IMR-90 (cell line): Measurements from ENCODE around the gene CGREF1. TPM values are rescaled to one million over a fixed set of nuclear protein-coding genes. Genes with fewer than 3 reads are reported as not detected.

ENCODE experiments used
- ATAC-seq: fragments of 200-7000 bp; cut with Tn5 transposase; 2 replicates; pipeline ENCODE4 v1.9.1; 2020; ENCODE audit warnings: low read depth, mild to moderate bottlenecking, moderate library complexity
- BruUV-seq: library from RNA; stranded (reverse); fragments of 400-500 nt; replicated peaks from 2 replicates; lab custom pipeline; 2021; lab: Mats Ljungman, UMichigan
- CTCF ChIA-PET: fragments of 300-600 bp; formaldehyde crosslinking; extraction: SDS; loops from one replicate; lab custom pipeline; 2021; ENCODE audit warnings: antibody characterized with exemption; lab: Yijun Ruan, JAX
- POLR2A ChIA-PET: fragments of 300-600 bp; sonication (Branson Sonifier 250); formaldehyde crosslinking; loops from one replicate; lab custom pipeline; 2022; ENCODE audit warnings: antibody characterized with exemption; ENCODE audit not compliant: unreplicated experiment; lab: Charles Lee
- DNase-seq: peaks from one replicate; pipeline ENCODE4 v3.0.0; 2013
- H2AFZ ChIP-seq: replicated peaks from 2 replicates; pipeline ENCODE3; 2013; ENCODE audit warnings: low read length, mild to moderate bottlenecking; ENCODE audit not compliant: poor library complexity
- H2AK5ac ChIP-seq: 2 replicates; pipeline ENCODE4 v1.6.1; 2013; ENCODE audit warnings: low read depth, low read length, inconsistent platforms
- H2AK9ac ChIP-seq: replicated peaks from 2 replicates; pipeline ENCODE3; 2013; ENCODE audit warnings: mild to moderate bottlenecking, low read depth, low read length, moderate library complexity; ENCODE audit not compliant: poor library complexity
- H2BK120ac ChIP-seq: 2 replicates; pipeline ENCODE4 v1.6.1; 2013; ENCODE audit warnings: low read depth, low read length, inconsistent platforms
- H2BK15ac ChIP-seq: 3 replicates; pipeline ENCODE4 v1.6.1; 2013; ENCODE audit warnings: low read depth, low read length, inconsistent platforms
- H2BK20ac ChIP-seq: 2 replicates; pipeline ENCODE4 v1.6.1; 2013; ENCODE audit warnings: low read depth, mild to moderate bottlenecking, inconsistent platforms, low read length, moderate library complexity
- H2BK5ac ChIP-seq: 2 replicates; pipeline ENCODE4 v1.6.1; 2013; ENCODE audit warnings: mild to moderate bottlenecking, low read depth, low read length, inconsistent platforms; ENCODE audit not compliant: poor library complexity, severe bottlenecking
- H3K14ac ChIP-seq: replicated peaks from 2 replicates; pipeline ENCODE4 v1.6.1; 2013; ENCODE audit warnings: low read depth, low read length, inconsistent platforms
- H3K18ac ChIP-seq: 2 replicates; pipeline ENCODE4 v1.6.1; 2013; ENCODE audit warnings: low read depth, low read length, control low read depth
- H3K23ac ChIP-seq: 2 replicates; pipeline ENCODE4 v1.6.1; 2013; ENCODE audit warnings: low read depth, low read length, inconsistent platforms
- H3K27ac ChIP-seq: 2 replicates; pipeline ENCODE4 v1.5.1; 2013; ENCODE audit warnings: mild to moderate bottlenecking, control low read depth, low read length; ENCODE audit not compliant: insufficient read depth
- H3K27me3 ChIP-seq: 2 replicates; pipeline ENCODE4 v1.6.1; 2013; ENCODE audit warnings: low read length; ENCODE audit not compliant: control insufficient read depth, insufficient read depth
- H3K36me3 ChIP-seq: 2 replicates; pipeline ENCODE4 v1.6.1; 2013; ENCODE audit warnings: low read length, mixed read lengths; ENCODE audit not compliant: control insufficient read depth, insufficient read depth
- H3K4ac ChIP-seq: 2 replicates; pipeline ENCODE4 v1.6.1; 2013; ENCODE audit warnings: low read depth, low read length, inconsistent platforms
- H3K4me1 ChIP-seq: 2 replicates; pipeline ENCODE4 v1.6.1; 2013; ENCODE audit warnings: low read length, mixed read lengths; ENCODE audit not compliant: control insufficient read depth, insufficient read depth
- H3K4me2 ChIP-seq: 2 replicates; pipeline ENCODE4 v1.6.1; 2013; ENCODE audit warnings: low read depth, mild to moderate bottlenecking, control low read depth, low read length, moderate library complexity
- H3K4me3 ChIP-seq: 2 replicates; pipeline ENCODE4 v1.5.1; 2013; ENCODE audit warnings: low read depth, mild to moderate bottlenecking, control low read depth, low read length, moderate library complexity; ENCODE audit not compliant: insufficient read depth
- H3K56ac ChIP-seq: 2 replicates; pipeline ENCODE4 v1.6.1; 2013; ENCODE audit warnings: low read length, inconsistent platforms; ENCODE audit not compliant: insufficient read depth; ENCODE audit errors: extremely low read depth
- H3K79me1 ChIP-seq, 2 experiments: 2 replicates each; pipeline ENCODE4 v1.6.1; 2013; ENCODE audit warnings: low read length in 2 of 2, inconsistent platforms in 1 of 2, low read depth in 1 of 2
- H3K9ac ChIP-seq: 2 replicates; pipeline ENCODE4 v1.6.1; 2013; ENCODE audit warnings: low read depth, low read length, control low read depth
- H3K9me1 ChIP-seq: 2 replicates; pipeline ENCODE4 v1.6.1; 2013; ENCODE audit warnings: low read length, inconsistent platforms; ENCODE audit not compliant: insufficient read depth
- H3K9me3 ChIP-seq: 2 replicates; pipeline ENCODE4 v1.6.1; 2013; ENCODE audit warnings: low read length; ENCODE audit not compliant: control insufficient read depth, insufficient read depth
- H4K20me1 ChIP-seq: 2 replicates; pipeline ENCODE4 v1.6.1; 2013; ENCODE audit warnings: low read length, inconsistent platforms; ENCODE audit not compliant: insufficient read depth
- H4K5ac ChIP-seq: 2 replicates; pipeline ENCODE4 v1.6.1; 2013; ENCODE audit warnings: mild to moderate bottlenecking, low read depth, low read length, control low read depth
- H4K8ac ChIP-seq, 2 experiments: 2 replicates each; pipeline ENCODE4 v1.6.1; 2013; ENCODE audit warnings: low read depth in 2 of 2, low read length in 2 of 2, control low read depth in 1 of 2, inconsistent platforms in 1 of 2
- H4K91ac ChIP-seq: 2 replicates; pipeline ENCODE4 v1.6.1; 2013; ENCODE audit warnings: low read depth, low read length, inconsistent platforms; ENCODE audit not compliant: insufficient read depth
- BHLHE40 ChIP-seq: fragments of 150-350 bp; IDR thresholded peaks from 2 replicates; pipeline ENCODE4 v1.6.1; 2016; ENCODE audit warnings: mild to moderate bottlenecking, low read depth, low read length
- CEBPB ChIP-seq: IDR thresholded peaks from 2 replicates; pipeline ENCODE4 v1.6.1; 2012; ENCODE audit warnings: low read depth, low read length, improper control_type of control experiment
- CHD1 ChIP-seq: IDR thresholded peaks from 2 replicates; pipeline ENCODE4 v1.6.1; 2012; ENCODE audit warnings: low read depth, low read length, improper control_type of control experiment
- FOS ChIP-seq: fragments of 150-350 bp; IDR thresholded peaks from 2 replicates; pipeline ENCODE4 v1.6.1; 2016; ENCODE audit warnings: low read depth, low read length
- MAFK ChIP-seq: IDR thresholded peaks from 2 replicates; pipeline ENCODE4 v1.6.1; 2012; ENCODE audit warnings: low read depth, low read length, improper control_type of control experiment
- MAZ ChIP-seq: IDR thresholded peaks from 2 replicates; pipeline ENCODE4 v1.6.1; 2012; ENCODE audit warnings: low read depth, mild to moderate bottlenecking, low read length, improper control_type of control experiment, moderate library complexity, borderline replicate concordance
- MXI1 ChIP-seq: IDR thresholded peaks from 2 replicates; pipeline ENCODE4 v1.6.1; 2012; ENCODE audit warnings: low read depth, mild to moderate bottlenecking, low read length, moderate library complexity, borderline replicate concordance
- NFE2L2 ChIP-seq: fragments of 150-350 bp; IDR thresholded peaks from 2 replicates; pipeline ENCODE4 v1.6.1; 2016; ENCODE audit warnings: low read depth, mild to moderate bottlenecking, low read length
- POLR2A ChIP-seq: IDR thresholded peaks from 2 replicates; pipeline ENCODE4 v1.6.1; 2012; ENCODE audit warnings: mild to moderate bottlenecking, low read depth, low read length
- RAD21 ChIP-seq: IDR thresholded peaks from 2 replicates; pipeline ENCODE4 v1.6.1; 2012; ENCODE audit warnings: low read length, improper control_type of control experiment
- RFX5 ChIP-seq: IDR thresholded peaks from 2 replicates; pipeline ENCODE4 v1.8.0; 2012; ENCODE audit warnings: low read depth, mild to moderate bottlenecking, low read length, moderate library complexity
- WGBS, 2 experiments: methylation state at CpG; one replicate each; pipeline versions ENCODE4 v1.1.5 to v1.1.7; 2013; ENCODE audit warnings: missing lambda C conversion rate in 2 of 2; ENCODE audit not compliant: insufficient read length in 1 of 2; ENCODE audit errors: extremely low coverage in 2 of 2; 5-methylcytosine and 5-hydroxymethylcytosine counted together
- dilution Hi-C: fragments of 300-500 bp; cut with HindIII; formaldehyde crosslinking; loops from one replicate; pipeline ENCODE4 v1.14.3; 2018; ENCODE audit warnings: low sequenced_read_pairs; ENCODE audit not compliant: unreplicated experiment
- in situ Hi-C: fragments of 300-500 bp; cut with MboI; formaldehyde crosslinking; loops from 3 replicates; pipeline ENCODE4 v1.14.3; 2019; ENCODE audit warnings: low sequenced_read_pairs, inconsistent platforms, mixed read lengths
- intact Hi-C: fragments of 100-400 bp; cut with micrococcal nuclease; formaldehyde crosslinking; loops from 2 replicates; pipeline ENCODE4 v1.10.0; 2022
- polyA plus RNA-seq, 3 experiments: library from polyadenylated mRNA; depleted of rRNA; stranded (reverse); fragments of >200 nt; gene quantifications; 2 replicates each; pipeline ENCODE4 v1.2.3, GENCODE V29; 2012; ENCODE audit warnings: low replicate concordance in 1 of 3
- total RNA-seq: library from RNA; depleted of rRNA; stranded (reverse); fragments of >200 nt; gene quantifications from 2 replicates; pipeline ENCODE4 v1.2.3, GENCODE V29; 2012
- TF ChIP-seq, protein P1 (sequence below): fragments of 150-350 bp; IDR thresholded peaks from 2 replicates; pipeline ENCODE4 v1.6.1; 2017; ENCODE audit warnings: mild to moderate bottlenecking, antibody characterized with exemption, low read length, low read depth
- TF ChIP-seq, protein P2 (sequence below): fragments of 150-350 bp; IDR thresholded peaks from 2 replicates; pipeline ENCODE4 v1.6.1; 2016; ENCODE audit warnings: low read depth, mild to moderate bottlenecking, low read length, moderate library complexity, borderline replicate concordance
- TF ChIP-seq, protein P3 (sequence below): conservative IDR thresholded peaks from 2 replicates; pipeline ENCODE4 v1.5.1; 2012; ENCODE audit warnings: mild to moderate bottlenecking, low read depth, low read length, improper control_type of control experiment

CGREF1 gene
- total and polyA plus RNA-seq, 2 of the 4 experiments (the other 2 are of a cell fraction): 0.54 to 1.3 TPM

DNA sequence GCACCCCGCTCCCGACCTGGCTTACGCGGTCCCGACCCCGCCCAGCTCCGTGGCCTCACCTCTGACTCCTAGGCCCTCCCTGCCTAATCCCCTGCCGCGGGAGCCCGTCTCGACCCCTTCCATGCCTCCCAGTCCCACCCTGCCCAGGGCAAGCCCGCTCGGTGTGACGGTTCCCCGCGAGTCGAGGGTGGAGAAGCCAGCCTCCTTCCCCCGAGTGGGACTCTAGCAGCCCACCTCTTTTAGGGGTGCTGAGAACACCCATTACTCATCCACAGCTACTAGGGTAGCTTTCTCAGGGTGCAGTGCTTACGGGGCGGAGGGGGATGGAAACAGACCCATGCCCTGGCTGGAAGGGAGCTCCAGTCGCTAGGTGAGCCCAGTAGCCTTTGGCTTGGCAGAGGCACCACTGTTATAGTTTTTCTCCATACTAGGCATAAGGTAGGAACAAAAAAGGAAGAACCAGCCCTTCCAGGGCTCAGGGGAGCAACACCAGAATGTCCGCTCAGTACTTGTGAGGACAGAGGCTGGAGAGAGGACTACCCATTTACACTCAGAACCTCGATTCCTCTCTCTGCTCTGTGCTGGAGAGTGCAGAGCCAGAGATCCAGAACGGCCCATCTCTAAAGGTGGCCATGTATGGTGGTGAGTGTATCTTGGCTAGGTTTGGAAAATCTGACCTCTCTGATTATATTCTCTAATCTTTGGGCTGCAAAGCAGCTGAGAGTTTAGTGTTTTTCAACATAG lies 66.9 kb downstream of the CGREF1 start:
- no peak overlapping the region for H2BK15ac ChIP-seq
- H3K4me3 ChIP-seq: peak overlapping the region; percentile 53
- H3K56ac ChIP-seq: 0 out of 2 replicates have a peak overlapping the region, but pooled peaks have one; percentile 52
- peak overlapping the region; percentile 83 for H3K9ac ChIP-seq
- H3K79me1 ChIP-seq: peaks cover 0 to 24% of the 10 kb centered on the region in 2 experiments; a peak in 2 of 4 replicates
- H3K18ac ChIP-seq: no peak overlapping the region; the same call in 1 of the 2 replicates
- intact Hi-C loops: loop anchor here (2.0 kb wide), 1 partner anchor 19 kb away; the partner anchor contains the start of gene OST4
- dilution Hi-C loops: no loop called here
- no TSS peak for BruUV-seq
- H3K9me1 ChIP-seq: peaks cover 9% of the 10 kb centered on the region
- H3K27ac ChIP-seq: peak overlapping the region; percentile 78
- peak overlapping the region; percentile 47 for H2AK5ac ChIP-seq
- H4K20me1 ChIP-seq: peaks cover 13% of the 10 kb centered on the region
- H3K4ac ChIP-seq: peak overlapping the region; percentile 58
- peak overlapping the region; percentile 72; the same call in 1 of the 2 replicates for H3K23ac ChIP-seq
- CTCF ChIA-PET: interaction anchor here (0.7 kb wide), 1 partner anchor 127 kb away, joined by 3 read pairs; no protein-coding TSS in a partner anchor
- POLR2A ChIA-PET: no interaction called here
- peak overlapping the region; percentile 77 for H3K14ac ChIP-seq
- H3K9me3 ChIP-seq: no peaks in the 10 kb centered on the region
- no peaks in the 10 kb centered on the region for H3K27me3 ChIP-seq
- peak overlapping the region; percentile 75 for H2AK9ac ChIP-seq
- in situ Hi-C loops: no loop called here
- 8% methylated on average over 5 of the region's 24 CpGs; no CpG with 5 or more reads in 1 of the 2 experiments for WGBS, 2 experiments
- no peak for TF ChIP-seq RAD21
- no peak for TF ChIP-seq MAZ
- TF ChIP-seq, protein P1, sequence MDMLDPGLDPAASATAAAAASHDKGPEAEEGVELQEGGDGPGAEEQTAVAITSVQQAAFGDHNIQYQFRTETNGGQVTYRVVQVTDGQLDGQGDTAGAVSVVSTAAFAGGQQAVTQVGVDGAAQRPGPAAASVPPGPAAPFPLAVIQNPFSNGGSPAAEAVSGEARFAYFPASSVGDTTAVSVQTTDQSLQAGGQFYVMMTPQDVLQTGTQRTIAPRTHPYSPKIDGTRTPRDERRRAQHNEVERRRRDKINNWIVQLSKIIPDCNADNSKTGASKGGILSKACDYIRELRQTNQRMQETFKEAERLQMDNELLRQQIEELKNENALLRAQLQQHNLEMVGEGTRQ: no peak
- TF ChIP-seq, protein P2, sequence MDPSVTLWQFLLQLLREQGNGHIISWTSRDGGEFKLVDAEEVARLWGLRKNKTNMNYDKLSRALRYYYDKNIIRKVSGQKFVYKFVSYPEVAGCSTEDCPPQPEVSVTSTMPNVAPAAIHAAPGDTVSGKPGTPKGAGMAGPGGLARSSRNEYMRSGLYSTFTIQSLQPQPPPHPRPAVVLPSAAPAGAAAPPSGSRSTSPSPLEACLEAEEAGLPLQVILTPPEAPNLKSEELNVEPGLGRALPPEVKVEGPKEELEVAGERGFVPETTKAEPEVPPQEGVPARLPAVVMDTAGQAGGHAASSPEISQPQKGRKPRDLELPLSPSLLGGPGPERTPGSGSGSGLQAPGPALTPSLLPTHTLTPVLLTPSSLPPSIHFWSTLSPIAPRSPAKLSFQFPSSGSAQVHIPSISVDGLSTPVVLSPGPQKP: no peak
- TF ChIP-seq CEBPB: no peak
- no peak for TF ChIP-seq POLR2A
- no peak for TF ChIP-seq MXI1
- no peak for TF ChIP-seq CHD1
- no peak for TF ChIP-seq RFX5
- no peak for TF ChIP-seq BHLHE40
- TF ChIP-seq, protein P3, sequence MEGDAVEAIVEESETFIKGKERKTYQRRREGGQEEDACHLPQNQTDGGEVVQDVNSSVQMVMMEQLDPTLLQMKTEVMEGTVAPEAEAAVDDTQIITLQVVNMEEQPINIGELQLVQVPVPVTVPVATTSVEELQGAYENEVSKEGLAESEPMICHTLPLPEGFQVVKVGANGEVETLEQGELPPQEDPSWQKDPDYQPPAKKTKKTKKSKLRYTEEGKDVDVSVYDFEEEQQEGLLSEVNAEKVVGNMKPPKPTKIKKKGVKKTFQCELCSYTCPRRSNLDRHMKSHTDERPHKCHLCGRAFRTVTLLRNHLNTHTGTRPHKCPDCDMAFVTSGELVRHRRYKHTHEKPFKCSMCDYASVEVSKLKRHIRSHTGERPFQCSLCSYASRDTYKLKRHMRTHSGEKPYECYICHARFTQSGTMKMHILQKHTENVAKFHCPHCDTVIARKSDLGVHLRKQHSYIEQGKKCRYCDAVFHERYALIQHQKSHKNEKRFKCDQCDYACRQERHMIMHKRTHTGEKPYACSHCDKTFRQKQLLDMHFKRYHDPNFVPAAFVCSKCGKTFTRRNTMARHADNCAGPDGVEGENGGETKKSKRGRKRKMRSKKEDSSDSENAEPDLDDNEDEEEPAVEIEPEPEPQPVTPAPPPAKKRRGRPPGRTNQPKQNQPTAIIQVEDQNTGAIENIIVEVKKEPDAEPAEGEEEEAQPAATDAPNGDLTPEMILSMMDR: no peak
- no peak for TF ChIP-seq NFE2L2
- no peak for TF ChIP-seq FOS
- no peak for TF ChIP-seq MAFK
- peak overlapping the region; percentile 30 for H4K91ac ChIP-seq
- 0 out of 2 replicates have a peak overlapping the region, but pooled peaks have one; percentile 12 for H2BK120ac ChIP-seq
- H4K8ac ChIP-seq: peak overlapping the region; percentile 22 to 85; a peak in 2 of 4 replicates
- H3K36me3 ChIP-seq: peaks cover 22% of the 10 kb centered on the region
- H4K5ac ChIP-seq: peak overlapping the region; percentile 52
- peak overlapping the region; percentile 87 for H2AFZ ChIP-seq
- peak overlapping the region; percentile 96 for H3K4me2 ChIP-seq
- H3K4me1 ChIP-seq: peaks cover 5% of the 10 kb centered on the region
- H2BK5ac ChIP-seq: peak overlapping the region; percentile 8
- H2BK20ac ChIP-seq: no peak overlapping the region
- no peak for DNase-seq
- peak; percentile 0; the same call in 1 of the 2 replicates for ATAC-seq
